Suprapubic skin (tissue), 4 donors: ENCODE measurements around the gene MT2A. TPM values are rescaled to one million over a fixed set of nuclear protein-coding genes. Genes with fewer than 3 reads are reported as not detected.
"Not testable (repeated sequence)": the region's sequence is repeated elsewhere in the genome, so short reads cannot be mapped to it uniquely, and the experiment has no call there.

ENCODE experiments used
- DNase-seq, 2 donors: peaks; one replicate each; pipeline ENCODE4 v3.0.0-alpha.2; 2019; ENCODE audit warnings: low spot score in 2 of 2
- H3K27ac ChIP-seq: fragments of 200-600 bp; sonication (generic); one replicate; pipeline ENCODE4 v1.5.1; 2019
- H3K27me3 ChIP-seq: fragments of 200-600 bp; sonication (generic); one replicate; pipeline ENCODE4 v1.5.1; 2019
- H3K36me3 ChIP-seq: fragments of 200-600 bp; sonication (generic); one replicate; pipeline ENCODE4 v1.5.1; 2019
- H3K4me1 ChIP-seq: fragments of 200-600 bp; sonication (generic); one replicate; pipeline ENCODE4 v1.5.1; 2019
- H3K4me3 ChIP-seq: fragments of 200-600 bp; sonication (generic); one replicate; pipeline ENCODE4 v1.5.1; 2019; ENCODE audit warnings: mild to moderate bottlenecking
- H3K9me3 ChIP-seq: fragments of 200-600 bp; sonication (generic); one replicate; pipeline ENCODE4 v1.5.1; 2019
- CTCF ChIP-seq, 2 donors: fragments of 200-600 bp in 1 of 2; fragments of 450-650 bp in 1 of 2; sonication (generic) in 1 of 2; IDR thresholded peaks; one replicate each; pipeline ENCODE4 v1.5.1; 2016 to 2019; ENCODE audit warnings: antibody characterized with exemption in 2 of 2, mild to moderate bottlenecking in 1 of 2, moderate library complexity in 1 of 2
- EP300 ChIP-seq: sonication (generic); formaldehyde crosslinking; IDR thresholded peaks from one replicate; pipeline ENCODE4 v1.6.1; 2017; ENCODE audit warnings: antibody characterized with exemption
- POLR2A ChIP-seq, 2 donors: fragments of 450-650 bp; IDR thresholded peaks; one replicate each; pipeline ENCODE4 v1.6.1; 2017; ENCODE audit warnings: antibody characterized with exemption in 2 of 2, mild to moderate bottlenecking in 2 of 2, moderate library complexity in 2 of 2
- POLR2AphosphoS5 ChIP-seq, 3 donors: sonication (generic); formaldehyde crosslinking; IDR thresholded peaks; one replicate each; pipeline ENCODE4 v1.6.1; 2017; ENCODE audit warnings: antibody characterized with exemption in 3 of 3
- WGBS: methylation state at CpG from one replicate; pipeline ENCODE4 v1.1.5; 2018; 5-methylcytosine and 5-hydroxymethylcytosine counted together
- total RNA-seq, 4 donors: library from RNA; depleted of rRNA; stranded (reverse); fragments of >200 nt; gene quantifications; one replicate each; pipeline ENCODE4 v1.1.0, GENCODE V29; 2016

The MT2A gene
- total RNA-seq, 4 donors from 2014 or later: 375 to 1,014 (median 463) TPM

GRCh38 chr16:56616608-56617211 lies 8.3 kb downstream of the MT2A start:
- Histone ChIP-seq H3K9me3 (no peaks in the 10 kb centered on the region), H3K4me1 (peaks cover 15% of the 10 kb centered on the region), H3K27me3 (no peaks in the 10 kb centered on the region), H3K36me3 (no peaks in the 10 kb centered on the region), H3K27ac (no peak overlapping the region), H3K4me3 (peak overlapping the region; percentile 44)
- DNase-seq: no peak
- no peak for TF ChIP-seq EP300
- no peak for TF ChIP-seq POLR2A (IDR thresholded peaks at IDR 0.05)
- TF ChIP-seq POLR2AphosphoS5 (IDR thresholded peaks at IDR 0.05): no peak
- no peak for TF ChIP-seq CTCF (IDR thresholded peaks at IDR 0.05)
- 62% methylated on average over 23 of the region's 23 CpGs for WGBS

GRCh38 chr16:56617212-56618085 lies 9.1 kb downstream of the MT2A start:
- Histone ChIP-seq H3K27me3 (no peaks in the 10 kb centered on the region), H3K9me3 (no peaks in the 10 kb centered on the region), H3K4me1 (peaks cover 15% of the 10 kb centered on the region), H3K27ac (peak overlapping the region; percentile 35), H3K4me3 (peak overlapping the region; percentile 44), H3K36me3 (no peaks in the 10 kb centered on the region)
- no peak for TF ChIP-seq CTCF (IDR thresholded peaks at IDR 0.05)
- TF ChIP-seq POLR2AphosphoS5 (IDR thresholded peaks at IDR 0.05): peak in 1 of 3 donors; percentile 45
- TF ChIP-seq POLR2A (IDR thresholded peaks at IDR 0.05): no peak
- no peak for TF ChIP-seq EP300
- no peak for DNase-seq
- WGBS: 14% methylated on average over 25 of the region's 41 CpGs

GRCh38 chr16:56618138-56618537 lies 9.8 kb downstream of the MT2A start:
- Histone ChIP-seq H3K36me3 (no peaks in the 10 kb centered on the region), H3K27me3 (no peaks in the 10 kb centered on the region), H3K4me1 (peaks cover 15% of the 10 kb centered on the region), H3K4me3 (no peak overlapping the region), H3K9me3 (no peaks in the 10 kb centered on the region), H3K27ac (no peak overlapping the region)
- WGBS: 93% methylated on average over 6 of the region's 6 CpGs
- DNase-seq: no peak
- TF ChIP-seq EP300: no peak
- TF ChIP-seq CTCF (IDR thresholded peaks at IDR 0.05): no peak

- no peak for TF ChIP-seq CTCF (IDR thresholded peaks at IDR 0.05)
- no peak for TF ChIP-seq POLR2A (IDR thresholded peaks at IDR 0.05)
- TF ChIP-seq EP300: no peak
- TF ChIP-seq POLR2AphosphoS5 (IDR thresholded peaks at IDR 0.05): no peak
- 90% methylated on average over 7 of the region's 8 CpGs for WGBS
- Histone ChIP-seq H3K27ac (no peak overlapping the region), H3K4me3 (no peak overlapping the region), H3K9me3 (no peaks in the 10 kb centered on the region), H3K36me3 (no peaks in the 10 kb centered on the region), H3K4me1 (peaks cover 20% of the 10 kb centered on the region), H3K27me3 (no peaks in the 10 kb centered on the region)
- peak in 1 of 2 donors; percentile 35 for DNase-seq
These were observed 12.0 kb downstream of the MT2A start for GRCh38 chr16:56620339-56620897.

- not testable (repeated sequence) for DNase-seq, H3K4me3 ChIP-seq, H3K27me3 ChIP-seq, H3K9me3 ChIP-seq, H3K27ac ChIP-seq, H3K36me3 ChIP-seq
- peaks cover 33% of the 10 kb centered on the region for H3K4me1 ChIP-seq
- 85% methylated on average over 4 of the region's 4 CpGs for WGBS
These were observed 13.5 kb downstream of the MT2A start for GRCh38 chr16:56621665-56622445.

GRCh38 chr16:56623184-56623583 lies 14.8 kb downstream of the MT2A start:
- DNase-seq, H3K27ac ChIP-seq, H3K27me3 ChIP-seq, H3K9me3 ChIP-seq, H3K4me3 ChIP-seq, H3K36me3 ChIP-seq: not testable (repeated sequence)
- H3K4me1 ChIP-seq: peaks cover 25% of the 10 kb centered on the region
- 86% methylated on average over 5 of the region's 5 CpGs for WGBS
